ENCODE measurements around the gene EDDM3A.

The EDDM3A gene

DNA sequence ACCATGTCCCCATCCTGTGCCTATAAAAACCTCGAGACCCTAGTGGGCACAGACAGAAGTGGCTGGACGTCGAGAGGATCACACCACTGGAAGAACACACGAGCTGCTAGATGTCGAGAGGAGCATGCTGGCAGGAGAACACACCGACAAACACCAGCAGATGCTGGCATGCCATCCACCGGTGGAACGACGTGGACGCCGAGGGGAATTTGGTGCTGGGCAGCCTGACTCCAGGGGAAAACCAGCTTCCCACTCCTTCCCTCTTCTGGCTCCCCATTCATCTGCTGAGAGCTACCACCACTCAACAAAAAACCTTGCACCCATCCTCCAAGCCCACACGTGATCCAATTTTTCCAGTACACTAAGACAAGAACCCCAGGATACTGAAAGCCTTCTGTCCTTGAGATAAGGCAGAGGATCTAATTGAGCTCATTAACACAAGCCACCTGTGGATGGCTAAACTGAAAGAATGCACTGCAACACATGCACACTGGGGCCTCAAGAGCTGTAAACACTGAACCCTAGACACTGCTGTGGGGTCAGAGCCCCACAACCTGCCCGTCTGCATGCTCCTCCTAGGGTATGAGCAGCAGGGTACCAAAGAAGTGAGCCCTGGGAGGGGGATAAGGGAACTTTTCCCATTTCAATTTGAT is 44.9 kb downstream of the EDDM3A start:
- DNase-seq (ENCODE audit: low spot score) = no peak
- TF ChIP-seq, protein P1, sequence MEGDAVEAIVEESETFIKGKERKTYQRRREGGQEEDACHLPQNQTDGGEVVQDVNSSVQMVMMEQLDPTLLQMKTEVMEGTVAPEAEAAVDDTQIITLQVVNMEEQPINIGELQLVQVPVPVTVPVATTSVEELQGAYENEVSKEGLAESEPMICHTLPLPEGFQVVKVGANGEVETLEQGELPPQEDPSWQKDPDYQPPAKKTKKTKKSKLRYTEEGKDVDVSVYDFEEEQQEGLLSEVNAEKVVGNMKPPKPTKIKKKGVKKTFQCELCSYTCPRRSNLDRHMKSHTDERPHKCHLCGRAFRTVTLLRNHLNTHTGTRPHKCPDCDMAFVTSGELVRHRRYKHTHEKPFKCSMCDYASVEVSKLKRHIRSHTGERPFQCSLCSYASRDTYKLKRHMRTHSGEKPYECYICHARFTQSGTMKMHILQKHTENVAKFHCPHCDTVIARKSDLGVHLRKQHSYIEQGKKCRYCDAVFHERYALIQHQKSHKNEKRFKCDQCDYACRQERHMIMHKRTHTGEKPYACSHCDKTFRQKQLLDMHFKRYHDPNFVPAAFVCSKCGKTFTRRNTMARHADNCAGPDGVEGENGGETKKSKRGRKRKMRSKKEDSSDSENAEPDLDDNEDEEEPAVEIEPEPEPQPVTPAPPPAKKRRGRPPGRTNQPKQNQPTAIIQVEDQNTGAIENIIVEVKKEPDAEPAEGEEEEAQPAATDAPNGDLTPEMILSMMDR (IDR thresholded peaks at IDR 0.05; ENCODE audit: borderline replicate concordance, control extremely low read depth, extremely low read depth, insufficient read depth, missing control alignments) = no peak
- in situ Hi-C loops (cut with MboI; ENCODE audit: low sequenced_read_pairs, unreplicated experiment) = no loop called here

- DNase-seq (ENCODE audit: low spot score) = no peak
- in situ Hi-C loops (cut with MboI; ENCODE audit: low sequenced_read_pairs, unreplicated experiment) = no loop called here
- TF ChIP-seq, protein P1 (IDR thresholded peaks at IDR 0.05; ENCODE audit: borderline replicate concordance, control extremely low read depth, extremely low read depth, insufficient read depth, missing control alignments) = no peak
These were observed 45.5 kb downstream of the EDDM3A start for GRCh38 chr14:20791187-20791586.

DNA sequence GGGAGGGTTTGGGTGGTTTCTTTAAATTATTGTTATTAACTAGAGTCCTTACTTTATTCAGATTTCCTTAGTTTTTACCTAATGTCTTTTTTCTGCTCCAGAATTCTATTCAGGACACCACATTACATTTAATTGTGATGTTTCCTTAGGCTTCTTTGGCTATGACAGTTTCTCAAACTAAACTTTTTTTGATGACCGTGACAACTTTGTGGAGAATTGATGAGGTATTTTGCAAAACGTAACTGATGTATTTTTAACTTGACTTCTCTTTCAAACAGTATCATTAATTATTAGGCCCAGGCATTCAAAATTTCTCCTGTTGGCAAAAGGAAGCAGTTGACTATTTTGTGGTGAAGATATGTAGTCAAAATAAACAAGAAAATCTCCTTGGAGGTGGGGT is 45.9 kb downstream of the EDDM3A start:
- in situ Hi-C loops (cut with MboI; ENCODE audit: low sequenced_read_pairs, unreplicated experiment) = no loop called here
- TF ChIP-seq, protein P1 (IDR thresholded peaks at IDR 0.05; ENCODE audit: borderline replicate concordance, control extremely low read depth, extremely low read depth, insufficient read depth, missing control alignments) = no peak
- DNase-seq (ENCODE audit: low spot score) = no peak

DNA sequence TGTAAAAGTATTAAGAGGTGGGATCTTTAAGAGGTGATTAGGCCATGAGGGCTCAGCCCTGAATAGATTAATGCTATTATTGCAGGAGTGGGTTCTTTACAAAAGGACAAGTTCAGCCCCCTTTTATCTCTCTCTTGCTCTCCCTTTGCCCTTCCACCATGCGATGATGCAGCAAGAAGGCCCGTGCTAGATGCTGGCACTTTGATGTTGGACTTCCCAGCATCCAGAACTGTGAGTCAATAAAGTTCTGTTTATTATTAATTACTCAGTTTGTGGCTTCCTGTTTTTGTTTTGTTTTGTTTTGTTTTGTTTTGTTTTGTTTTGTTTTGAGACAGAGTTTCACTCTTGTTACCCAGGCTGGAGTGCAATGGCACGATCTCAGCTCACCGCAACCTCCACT is 46.9 kb downstream of the EDDM3A start:
- in situ Hi-C loops (cut with MboI; ENCODE audit: low sequenced_read_pairs, unreplicated experiment) = no loop called here

GRCh38 chr14:20794644-20795369 is 49.1 kb downstream of the EDDM3A start:
- in situ Hi-C loops (cut with MboI; ENCODE audit: low sequenced_read_pairs, unreplicated experiment) = no loop called here
- DNase-seq (ENCODE audit: low spot score) = no peak
- TF ChIP-seq, protein P1 (IDR thresholded peaks at IDR 0.05; ENCODE audit: borderline replicate concordance, control extremely low read depth, extremely low read depth, insufficient read depth, missing control alignments) = no peak

More for the DNA sequence above, 46.9 kb downstream of the EDDM3A start:
- TF ChIP-seq, protein P1 (IDR thresholded peaks at IDR 0.05; ENCODE audit: borderline replicate concordance, control extremely low read depth, extremely low read depth, insufficient read depth, missing control alignments) = no peak
- no peak for DNase-seq (ENCODE audit: low spot score)

GRCh38 chr14:20797164-20797563 is 51.5 kb downstream of the EDDM3A start:
- TF ChIP-seq, protein P1 (IDR thresholded peaks at IDR 0.05; ENCODE audit: borderline replicate concordance, control extremely low read depth, extremely low read depth, insufficient read depth, missing control alignments) = no peak
- DNase-seq (ENCODE audit: low spot score) = no peak
- in situ Hi-C loops (cut with MboI; ENCODE audit: low sequenced_read_pairs, unreplicated experiment) = no loop called here

Data from GM13976 (cell line).